HG03060 (cell line): ENCODE results near the gene LAMC3.

Source experiments
- ATAC-seq: cut with Tn5 transposase; IDR thresholded peaks from one replicate; pipeline ENCODE4 v1.9.1; 2021; ENCODE audit warnings: low read depth, moderate number of reproducible peaks; ENCODE audit not compliant: unreplicated experiment

LAMC3 gene

DNA sequence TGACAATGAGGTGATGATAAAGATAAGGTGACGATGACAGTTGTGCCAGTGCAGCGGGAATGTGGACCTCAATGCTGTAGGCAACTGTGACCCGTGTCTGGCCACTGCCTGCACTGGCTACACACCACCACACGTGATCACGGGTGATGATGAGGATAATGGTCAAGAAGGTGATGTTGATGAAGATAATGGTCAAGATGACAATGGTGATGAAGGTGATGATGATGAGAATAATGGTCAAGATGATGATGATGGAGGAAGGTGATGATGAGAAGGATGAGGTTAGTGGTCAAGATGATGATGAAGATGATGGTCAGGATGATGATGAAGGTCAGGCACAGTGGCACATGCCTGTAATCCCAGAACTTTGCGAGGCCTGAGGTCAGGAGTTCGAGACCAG, 56.6 kb downstream of the LAMC3 start:
- ATAC-seq: no peak

DNA sequence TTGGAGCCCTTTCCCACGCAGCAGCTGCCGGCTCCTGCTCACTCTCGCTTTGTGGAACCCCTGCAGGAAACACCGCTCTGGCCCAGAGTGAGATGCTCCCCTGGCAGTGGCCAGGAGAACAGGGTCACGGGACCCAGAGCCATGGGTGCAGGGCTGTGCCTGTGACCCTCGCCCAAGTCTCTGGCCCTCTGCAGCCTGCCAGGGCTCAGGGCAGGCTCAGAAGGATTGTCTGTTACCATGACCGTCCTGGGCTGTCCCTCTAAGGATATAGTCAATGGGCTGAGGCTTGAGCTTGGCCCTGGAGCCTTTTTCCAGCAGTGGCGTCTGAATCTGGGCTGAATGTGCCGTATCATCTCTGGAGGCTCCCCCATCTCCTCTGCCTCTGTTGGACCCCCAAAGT, 58.7 kb downstream of the LAMC3 start:
- no peak for ATAC-seq

DNA sequence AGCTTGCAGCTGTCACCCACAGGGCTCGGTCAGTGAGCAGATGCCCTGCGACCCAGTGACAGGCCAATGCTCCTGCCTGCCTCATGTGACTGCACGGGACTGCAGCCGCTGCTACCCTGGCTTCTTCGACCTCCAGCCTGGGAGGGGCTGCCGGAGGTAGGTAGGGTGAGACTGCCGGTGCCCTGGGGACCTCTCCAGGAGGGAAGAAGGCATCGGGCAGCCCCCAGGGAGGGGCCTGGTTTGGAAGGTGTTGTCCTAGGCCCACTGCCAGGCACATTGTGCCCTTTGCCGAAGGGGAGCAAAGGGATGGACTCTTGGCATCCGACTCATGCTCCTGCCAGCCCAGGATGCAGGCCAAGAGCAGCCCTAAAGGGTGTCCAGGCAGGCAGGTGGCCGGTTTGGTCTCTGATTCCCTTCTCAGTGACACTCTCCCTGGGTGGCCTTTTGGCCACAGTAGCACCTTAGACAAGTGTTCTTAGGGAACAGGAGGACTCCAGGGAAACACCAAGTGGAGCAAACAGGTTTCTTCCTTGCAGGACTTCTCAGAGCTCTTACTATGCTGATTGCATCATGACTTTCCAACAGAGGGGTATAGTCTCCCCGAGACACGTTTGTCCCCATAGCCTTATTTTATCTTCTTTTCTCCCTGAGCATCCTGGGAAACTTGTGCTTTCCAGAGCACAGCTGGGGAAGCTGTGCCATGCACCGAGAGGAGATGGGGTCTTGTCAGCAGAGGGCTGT, 59.3 kb downstream of the LAMC3 start:
- no peak for ATAC-seq

DNA sequence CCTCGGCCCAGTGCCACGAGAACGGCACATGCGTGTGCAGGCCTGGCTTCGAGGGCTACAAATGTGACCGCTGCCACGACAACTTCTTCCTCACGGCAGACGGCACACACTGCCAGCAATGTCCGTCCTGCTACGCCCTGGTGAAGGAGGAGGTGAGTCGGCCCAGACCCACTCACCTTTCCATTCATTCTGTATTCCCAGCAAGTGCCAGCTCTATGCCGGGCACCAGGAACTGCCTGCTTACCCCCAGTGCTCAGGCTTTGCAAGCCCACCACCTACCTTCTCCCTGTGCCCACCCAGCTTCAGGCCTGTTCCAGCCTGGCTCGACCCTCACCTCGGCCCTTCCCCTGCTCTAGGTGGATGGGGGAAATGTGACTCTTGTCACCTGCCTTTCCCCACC, 60.7 kb downstream of the LAMC3 start:
- ATAC-seq: no peak

DNA sequence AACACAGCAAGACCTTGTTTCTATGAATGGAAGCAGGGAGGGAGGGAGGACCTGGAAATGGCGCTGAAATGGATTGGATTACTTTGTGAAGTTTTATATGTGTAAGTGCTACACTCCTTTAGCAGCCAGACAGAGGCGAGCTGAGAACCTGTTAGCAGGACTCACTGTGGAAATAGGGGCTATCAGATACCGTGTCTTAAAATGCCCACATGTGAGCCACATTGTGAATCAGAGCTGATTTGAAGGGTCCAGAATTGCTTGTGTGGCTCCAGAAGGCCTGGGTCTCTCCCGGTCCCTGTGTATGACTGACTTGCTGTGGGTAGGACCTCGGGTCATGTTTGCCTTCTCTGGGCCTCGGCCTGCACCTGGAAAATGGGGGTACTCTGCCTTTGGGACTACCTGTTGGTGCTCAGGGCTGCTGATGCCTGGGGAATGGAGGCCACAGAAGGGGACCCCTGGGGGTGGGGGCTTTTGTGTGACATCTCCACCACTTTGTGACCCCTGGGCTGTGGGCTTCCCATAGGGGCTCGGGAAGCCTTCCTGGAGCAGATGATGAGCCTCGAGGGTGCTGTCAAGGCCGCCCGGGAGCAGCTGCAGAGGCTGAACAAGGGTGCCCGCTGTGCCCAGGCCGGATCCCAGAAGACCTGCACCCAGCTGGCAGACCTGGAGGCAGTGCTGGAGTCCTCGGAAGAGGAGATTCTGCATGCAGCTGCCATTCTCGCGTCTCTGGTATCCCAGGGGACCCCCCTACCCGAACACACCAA, 63.3 kb downstream of the LAMC3 start:
- no peak for ATAC-seq

DNA sequence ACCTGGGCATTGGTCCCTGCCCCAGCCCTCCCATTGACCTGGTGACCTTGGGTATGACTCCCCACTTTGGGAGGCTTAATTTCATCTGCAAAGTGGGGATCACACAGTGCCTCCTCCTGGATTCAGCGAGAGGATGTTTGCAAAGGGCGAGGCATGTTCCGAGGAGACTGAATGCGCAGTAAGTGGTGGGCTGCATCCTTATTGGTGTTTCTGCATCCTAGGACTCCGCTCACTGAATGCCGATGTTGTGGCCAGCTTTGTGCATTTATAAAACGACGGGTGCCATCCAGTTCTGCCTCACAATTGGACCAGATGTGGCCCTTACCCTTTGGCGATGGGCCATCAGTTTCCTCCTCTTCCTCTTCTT, 63.9 kb downstream of the LAMC3 start:
- no peak for ATAC-seq

DNA sequence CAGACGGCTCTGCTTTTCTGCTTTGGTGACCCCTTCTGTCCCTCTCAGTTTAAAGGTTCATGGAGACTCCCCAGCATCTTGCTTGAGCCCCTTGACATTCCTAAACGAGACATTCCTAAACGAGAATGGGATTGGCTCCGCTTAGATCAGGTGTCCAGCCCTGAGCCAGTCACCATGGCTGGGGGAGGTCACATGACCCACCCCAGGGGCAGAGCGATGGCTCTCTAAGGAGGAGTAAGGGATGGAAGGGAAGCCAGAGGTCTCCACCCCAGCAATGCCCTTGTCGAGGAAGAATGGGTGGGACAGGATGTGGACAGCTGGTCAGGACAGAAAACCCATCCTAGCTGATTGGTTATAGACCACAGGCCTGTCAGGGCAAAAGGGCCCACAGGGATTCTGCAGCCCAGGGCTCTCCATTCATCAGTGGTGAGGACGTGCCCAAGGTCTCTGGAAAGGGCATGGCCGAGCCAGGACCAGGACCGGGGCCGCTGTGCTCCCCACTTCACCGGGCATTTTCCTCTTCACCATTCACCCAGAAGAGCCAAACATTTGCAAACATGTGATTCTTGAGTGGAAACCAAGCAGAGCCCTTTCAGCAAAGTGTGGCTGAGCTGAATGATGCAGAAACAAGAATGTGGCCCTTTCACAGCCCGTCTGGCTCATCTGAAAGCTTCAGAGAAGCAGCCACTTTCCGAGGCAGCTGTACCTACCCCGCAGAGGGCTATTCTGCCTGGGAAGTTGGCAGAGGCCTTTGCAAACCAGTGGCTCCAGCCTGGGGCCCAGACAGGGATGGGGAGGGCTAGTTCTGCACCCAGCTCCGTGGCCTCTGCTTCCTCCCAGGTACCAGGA, 67.6 kb downstream of the LAMC3 start:
- ATAC-seq: no peak

DNA sequence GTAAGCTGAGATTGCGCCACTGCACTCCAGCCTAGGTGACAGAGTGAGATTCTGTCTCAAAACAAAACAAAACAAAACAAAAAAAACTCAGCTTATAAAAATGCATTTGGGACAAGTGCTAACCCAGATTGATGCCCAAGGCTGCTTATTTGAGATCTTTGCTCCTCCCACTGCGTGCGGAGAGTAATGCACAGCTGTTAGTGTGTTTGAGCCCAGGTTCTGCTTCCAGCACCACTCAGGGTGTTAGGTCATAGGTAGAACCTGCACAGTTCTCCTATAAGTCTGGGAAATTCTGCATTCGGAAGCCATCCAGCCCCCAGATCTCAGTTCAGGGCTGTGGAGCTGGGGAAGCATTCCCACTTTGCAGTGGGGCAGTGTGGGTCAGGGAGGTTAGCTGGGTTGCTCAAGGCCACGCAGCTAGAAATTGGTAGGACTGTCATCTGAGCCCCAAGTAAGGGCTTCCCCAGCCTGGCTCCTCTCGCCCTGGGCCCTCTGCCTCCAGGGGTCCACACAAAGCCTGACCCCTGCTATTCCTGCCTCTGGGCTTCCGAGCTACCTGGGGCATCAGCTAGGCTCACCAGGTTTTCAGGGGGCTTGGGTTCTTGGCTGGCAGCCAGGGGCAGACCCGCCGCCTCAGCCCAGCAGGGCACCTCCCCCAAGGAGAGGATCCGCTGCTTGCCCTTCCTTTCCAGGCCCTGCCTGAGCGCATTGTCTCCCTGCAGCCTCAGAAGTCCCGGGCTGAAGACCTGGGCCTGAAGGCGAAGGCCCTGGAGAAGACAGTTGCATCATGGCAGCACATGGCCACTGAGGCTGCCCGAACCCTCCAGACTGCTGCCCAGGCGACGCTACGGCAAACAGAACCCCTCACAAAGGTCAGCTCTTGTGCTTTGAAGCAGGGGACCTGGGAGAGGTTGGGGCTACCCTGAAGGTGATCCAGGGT, 69.7 kb downstream of the LAMC3 start:
- no peak for ATAC-seq

DNA sequence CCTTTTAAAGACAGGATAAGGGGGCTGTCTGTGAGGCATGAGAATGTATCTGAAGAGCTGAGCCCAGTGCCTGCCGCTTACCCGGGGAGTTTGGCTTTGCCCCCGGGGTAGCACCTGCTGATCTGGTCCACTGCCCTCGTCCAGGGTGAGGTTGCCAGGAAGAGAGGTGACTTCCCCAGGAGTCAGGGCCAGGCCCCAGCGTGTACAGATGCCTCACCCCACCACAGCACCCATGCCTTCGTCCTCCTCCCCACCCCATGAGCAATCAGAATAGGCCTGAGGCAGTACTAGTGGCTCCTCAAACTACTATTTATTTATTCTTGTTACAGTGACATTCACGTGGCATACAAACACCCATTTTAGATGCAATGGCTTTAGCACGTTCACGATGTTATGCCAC, 71.6 kb downstream of the LAMC3 start:
- ATAC-seq: no peak

DNA sequence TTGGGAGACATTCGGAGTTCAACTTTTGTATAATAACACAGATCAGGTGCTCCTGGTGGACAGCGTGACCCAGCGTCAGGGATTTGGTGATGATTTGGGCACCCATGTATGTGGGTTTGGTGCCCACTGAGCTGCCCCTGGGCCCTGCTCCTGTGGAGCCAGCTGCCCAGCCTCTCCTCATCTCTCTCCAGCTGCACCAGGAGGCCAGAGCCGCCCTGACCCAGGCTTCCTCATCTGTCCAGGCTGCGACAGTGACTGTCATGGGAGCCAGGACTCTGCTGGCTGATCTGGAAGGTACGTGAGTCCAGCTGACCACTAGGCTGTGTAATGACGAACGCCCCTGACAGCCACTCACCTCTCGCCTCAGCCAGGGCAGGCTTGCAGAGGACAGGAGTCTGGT, 72.9 kb downstream of the LAMC3 start:
- ATAC-seq: no peak

DNA sequence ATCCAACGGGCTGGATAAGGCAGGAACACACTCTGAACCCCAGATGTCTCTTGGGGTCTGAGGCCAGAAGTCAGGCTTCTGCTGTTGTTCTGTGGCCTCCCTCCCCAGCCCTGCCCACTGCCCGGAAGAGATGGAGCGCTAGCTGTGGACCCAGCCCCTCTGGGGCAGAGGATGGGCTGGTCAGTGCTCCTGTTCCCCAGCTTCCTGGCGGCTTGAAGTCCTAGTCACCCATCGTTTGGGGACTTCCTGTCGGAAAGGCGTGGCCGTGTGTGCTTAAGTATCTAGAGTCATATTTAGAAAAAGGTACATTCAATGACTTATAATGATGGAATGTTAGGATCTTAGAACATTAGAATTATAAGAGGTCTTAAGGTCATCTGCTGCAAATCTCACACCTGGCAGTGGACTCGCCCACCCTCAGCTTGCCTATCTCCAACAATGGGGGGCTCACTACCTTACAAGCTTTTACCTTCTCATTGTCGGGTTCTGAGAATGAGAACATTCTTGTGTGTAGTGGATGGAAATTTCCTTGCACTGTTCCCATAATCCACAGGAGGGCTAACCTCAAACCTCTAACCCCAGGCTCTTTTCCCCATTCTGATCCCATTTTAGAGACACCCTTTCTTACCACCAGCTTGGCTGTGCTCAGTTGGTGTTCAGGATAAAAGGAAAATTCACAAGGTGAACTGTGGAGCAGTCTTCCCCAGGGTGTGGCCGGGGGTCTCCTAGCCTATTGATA, 74.0 kb downstream of the LAMC3 start:
- no peak for ATAC-seq

DNA sequence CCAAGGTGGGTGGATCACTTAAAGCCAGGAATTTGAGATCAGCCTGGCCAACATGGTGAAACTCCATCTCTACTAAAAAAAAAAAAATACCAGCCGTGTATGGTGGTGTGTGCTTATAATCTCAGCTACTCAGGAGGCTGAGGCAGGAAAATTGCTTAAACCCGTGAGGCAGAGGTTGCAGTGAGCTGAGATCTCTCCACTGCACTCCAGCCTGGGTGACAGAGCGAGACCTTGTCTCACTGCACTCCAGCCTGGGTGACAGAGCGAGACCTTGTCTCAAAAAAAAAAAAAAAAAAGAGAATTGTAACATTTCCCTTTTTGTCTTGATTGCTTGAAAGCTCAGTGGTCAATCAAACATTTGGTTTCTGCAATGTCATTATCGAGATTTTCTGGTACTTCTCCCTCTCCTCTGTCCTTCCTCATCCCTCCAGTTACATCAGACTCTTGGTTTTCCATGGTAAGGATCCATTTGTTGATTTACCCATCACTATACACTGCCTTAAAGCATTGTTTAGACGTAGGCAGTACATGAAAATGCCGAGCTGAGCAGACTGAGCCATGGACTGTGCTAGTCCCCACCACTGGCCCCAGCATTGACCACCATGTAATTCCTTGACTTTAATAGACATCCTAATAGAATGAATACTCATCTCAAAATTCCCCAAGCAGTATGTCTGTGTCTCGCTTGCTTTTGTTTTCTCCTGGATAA, 75.8 kb downstream of the LAMC3 start:
- ATAC-seq: no peak

DNA sequence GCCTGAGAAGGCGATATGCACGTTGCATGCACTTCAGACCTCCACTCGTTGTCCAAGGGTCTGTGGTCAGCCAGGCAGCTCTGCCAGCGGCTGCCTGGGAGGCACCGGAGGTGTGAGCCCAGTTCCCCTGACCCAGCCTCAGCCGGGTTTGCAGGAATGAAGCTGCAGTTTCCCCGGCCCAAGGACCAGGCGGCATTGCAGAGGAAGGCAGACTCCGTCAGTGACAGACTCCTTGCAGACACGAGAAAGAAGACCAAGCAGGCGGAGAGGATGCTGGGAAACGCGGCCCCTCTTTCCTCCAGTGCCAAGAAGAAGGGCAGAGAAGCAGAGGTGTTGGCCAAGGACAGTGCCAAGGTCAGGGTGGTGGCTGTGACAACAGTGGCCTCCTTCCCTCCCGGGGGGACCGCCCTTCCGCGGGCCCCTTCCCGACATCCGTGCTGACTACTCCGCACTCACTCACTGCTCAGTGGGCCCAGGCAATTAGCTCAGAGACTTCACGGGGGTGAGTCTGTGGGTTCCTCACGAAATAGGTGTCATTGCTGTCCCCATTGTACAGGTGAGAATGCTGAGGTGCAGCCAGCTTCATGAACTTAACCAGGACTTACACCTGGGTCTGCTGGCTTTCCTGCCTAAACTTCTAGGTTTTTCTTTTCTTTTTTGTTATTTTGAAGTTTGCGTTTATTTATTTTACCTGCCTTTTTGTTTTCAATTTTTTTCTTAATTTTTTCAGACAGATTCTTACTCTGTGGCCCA, 76.6 kb downstream of the LAMC3 start:
- ATAC-seq: no peak

DNA sequence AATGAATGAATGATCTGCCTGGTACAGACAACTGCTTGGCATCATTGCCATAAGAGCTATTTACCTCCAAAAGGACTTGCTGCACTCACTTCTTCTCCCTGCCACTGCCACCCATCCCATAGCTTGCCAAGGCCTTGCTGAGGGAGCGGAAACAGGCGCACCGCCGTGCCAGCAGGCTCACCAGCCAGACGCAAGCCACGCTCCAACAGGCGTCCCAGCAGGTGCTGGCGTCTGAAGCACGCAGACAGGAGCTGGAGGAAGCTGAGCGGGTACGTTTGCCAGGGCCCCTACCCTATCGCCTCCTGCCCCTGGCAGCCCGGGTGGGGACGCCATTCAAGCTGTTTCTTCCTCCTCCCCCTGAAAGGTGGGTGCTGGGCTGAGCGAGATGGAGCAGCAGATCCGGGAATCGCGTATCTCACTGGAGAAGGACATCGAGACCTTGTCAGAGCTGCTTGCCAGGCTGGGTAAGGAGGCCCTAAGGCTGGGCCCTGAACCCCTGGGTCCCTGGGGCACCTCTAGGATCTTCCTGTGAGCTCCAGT, 78.5 kb downstream of the LAMC3 start:
- ATAC-seq: no peak

DNA sequence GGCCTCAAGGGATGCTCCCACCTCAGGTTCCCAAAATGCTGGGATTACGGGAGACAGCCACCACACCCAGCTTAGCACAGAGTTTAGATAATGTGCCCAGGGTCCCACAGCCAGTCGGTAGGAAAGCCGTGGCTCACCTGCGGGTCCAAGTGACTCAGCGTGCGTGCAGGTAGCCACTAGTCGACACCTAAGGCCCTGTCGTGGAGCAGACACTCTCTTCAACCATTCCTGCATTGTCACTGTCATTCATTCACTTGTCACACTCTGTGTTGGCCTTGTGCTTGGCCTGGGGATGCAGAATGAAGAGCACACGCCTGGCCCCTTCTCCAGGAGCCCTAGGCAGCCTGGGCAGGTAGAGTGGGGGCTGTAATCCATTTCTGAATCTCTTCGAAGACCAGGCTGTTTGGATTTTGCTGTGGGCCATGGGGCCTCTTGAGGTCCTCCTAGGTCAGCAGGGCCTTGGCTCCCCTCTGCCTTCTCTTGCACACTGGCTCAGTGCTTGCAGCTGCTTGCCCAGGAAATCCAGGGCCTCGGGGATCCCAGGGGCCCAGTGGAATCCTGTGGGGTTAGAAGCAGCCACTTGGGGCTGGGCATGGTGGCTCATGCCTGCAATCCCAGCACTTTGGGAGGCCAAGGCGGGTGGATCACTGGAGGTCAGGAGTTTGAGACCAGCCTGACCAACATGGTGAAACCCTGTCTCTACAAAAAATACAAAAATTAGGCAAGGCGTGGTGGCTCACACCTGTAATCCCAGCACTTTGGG, 81.2 kb downstream of the LAMC3 start:
- ATAC-seq: no peak

DNA sequence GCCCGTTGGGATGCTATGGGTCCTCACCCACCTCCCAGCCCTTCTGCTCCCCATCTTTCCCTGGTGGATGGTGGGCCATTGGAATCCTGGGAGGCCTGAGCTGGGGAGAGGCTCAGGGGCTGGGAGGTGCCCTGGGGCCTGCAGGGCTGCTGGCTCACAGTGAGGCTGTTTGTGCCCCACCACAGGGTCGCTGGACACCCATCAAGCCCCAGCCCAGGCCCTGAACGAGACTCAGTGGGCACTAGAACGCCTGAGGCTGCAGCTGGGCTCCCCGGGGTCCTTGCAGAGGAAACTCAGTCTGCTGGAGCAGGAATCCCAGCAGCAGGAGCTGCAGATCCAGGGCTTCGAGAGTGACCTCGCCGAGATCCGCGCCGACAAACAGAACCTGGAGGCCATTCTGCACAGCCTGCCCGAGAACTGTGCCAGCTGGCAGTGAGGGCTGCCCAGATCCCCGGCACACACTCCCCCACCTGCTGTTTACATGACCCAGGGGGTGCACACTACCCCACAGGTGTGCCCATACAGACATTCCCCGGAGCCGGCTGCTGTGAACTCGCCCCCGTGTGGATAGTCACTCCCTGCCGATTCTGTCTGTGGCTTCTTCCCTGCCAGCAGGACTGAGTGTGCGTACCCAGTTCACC, 82.5 kb downstream of the LAMC3 start:
- no peak for ATAC-seq

DNA sequence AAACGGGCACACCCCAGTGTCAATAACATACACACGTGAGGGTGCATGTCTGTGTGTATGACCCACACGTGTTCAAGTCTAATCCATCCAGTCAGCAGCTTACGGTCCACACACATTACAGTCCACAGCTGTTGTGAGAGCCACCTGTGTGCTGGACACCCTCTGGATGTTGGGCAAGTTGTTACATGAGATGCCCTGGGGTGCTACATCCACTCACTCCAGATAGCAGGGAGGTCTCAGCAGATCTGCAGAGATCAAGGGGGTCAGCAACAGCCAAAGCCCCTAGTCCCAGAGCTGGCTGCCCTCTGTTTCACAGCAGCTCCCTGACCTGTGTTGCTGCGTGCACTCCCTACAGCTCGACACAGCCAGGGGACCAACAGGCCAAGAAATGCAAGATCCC, 83.1 kb downstream of the LAMC3 start:
- no peak for ATAC-seq
